NCI-H128 (cell line): ENCODE data around the gene FAM234A.
"Not testable (repeated sequence)": the region's sequence is repeated elsewhere in the genome, so short reads cannot be mapped to it uniquely, and the experiment has no call there.

ENCODE experiments used
- DNase-seq: peaks from one replicate; lab custom pipeline; 2025; ENCODE audit not compliant: unreplicated experiment; lab: John Stamatoyannopoulos, UW

FAM234A gene

DNA sequence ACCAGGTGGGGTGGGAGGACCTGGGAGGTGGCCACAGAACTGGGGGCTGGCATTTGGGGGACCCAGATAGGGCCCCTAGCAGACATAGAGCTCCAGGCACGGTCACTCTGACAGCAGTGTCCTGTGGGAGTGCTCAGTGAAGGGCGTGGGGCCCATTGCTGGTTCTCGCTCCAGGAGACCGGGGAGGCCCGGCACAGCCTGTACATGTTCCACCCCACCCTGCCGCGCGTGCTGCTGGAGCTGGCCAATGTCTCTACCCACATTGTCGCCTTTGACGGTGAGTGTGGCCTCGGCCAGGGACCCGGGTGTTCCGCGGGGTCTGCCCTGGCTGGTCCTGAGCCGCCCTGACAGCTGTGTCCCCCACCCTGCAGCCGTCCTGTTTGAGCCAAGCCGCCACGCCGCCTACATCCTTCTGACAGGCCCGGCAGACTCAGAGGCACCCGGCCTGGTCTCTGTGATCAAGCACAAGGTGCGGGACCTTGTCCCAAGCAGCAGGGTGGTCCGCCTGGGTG lies 29.9 kb downstream of the FAM234A start:
- no peak for DNase-seq

GRCh38 chr16:265002-265529 lies 30.4 kb downstream of the FAM234A start:
- no peak for DNase-seq

DNA sequence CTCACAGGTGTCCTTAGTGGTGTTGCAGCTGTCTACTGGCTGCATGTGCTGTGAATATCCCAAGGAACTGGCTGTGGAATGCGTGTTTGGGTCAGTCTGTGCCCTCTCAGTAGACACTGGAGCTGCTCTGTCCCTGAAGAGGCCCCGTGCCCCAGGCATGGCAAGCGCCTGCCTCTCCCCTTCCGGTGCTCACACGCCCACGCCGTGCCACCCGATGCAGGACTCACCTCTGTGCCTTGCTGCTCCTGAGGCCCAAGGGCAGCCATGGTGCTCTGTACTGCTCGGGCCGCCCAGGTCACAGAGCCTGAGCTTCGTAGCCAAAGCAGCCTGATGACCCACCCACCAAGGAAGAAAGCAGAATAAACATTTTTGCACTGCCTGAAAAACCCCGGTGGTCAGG lies 31.1 kb downstream of the FAM234A start:
- DNase-seq, result no peak

DNA sequence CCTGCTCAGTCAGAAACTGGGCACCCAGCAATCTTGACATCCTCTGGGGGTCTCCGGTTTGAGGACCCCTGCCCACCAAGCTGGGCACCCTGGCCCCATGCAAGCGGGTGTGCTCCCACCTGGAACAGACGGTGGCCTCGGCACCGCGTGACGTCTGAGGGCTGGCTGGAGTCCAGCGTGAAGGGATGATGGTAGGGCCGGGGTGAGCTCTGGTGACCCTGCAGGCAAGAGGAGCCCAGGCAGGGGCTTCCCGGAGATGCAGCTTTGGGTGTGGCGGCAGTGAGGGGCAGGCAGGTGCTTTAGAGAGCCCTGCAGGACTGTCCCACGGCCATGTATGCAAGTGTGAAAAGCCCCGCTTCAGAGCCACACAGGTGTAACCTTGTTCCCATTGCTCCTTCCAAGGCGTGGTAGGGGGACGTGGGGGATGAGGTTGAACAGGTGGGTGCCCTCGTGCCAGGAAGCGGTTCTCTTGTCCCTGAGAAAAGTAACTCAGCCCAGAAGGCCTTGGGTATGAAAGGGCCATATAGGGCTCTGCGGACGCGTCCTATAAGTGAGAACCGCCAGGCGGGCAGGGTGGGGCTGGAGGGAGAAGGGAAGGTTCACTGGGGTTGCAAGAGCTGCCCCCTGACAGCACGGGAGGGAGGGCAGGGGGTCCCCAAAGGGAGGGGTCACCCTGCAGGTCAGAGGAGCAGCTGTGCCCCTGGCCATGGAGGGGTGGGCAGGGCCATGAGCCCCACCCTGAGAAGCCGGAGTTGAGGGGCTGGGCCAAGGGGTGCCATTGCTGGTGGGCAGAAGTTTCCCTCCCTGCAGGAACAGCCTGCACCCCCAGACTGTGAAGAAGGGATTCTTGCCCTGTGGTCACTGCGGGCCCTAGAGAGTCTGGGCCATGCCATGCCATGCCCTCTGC lies 31.9 kb downstream of the FAM234A start:
- DNase-seq, result no peak

DNA sequence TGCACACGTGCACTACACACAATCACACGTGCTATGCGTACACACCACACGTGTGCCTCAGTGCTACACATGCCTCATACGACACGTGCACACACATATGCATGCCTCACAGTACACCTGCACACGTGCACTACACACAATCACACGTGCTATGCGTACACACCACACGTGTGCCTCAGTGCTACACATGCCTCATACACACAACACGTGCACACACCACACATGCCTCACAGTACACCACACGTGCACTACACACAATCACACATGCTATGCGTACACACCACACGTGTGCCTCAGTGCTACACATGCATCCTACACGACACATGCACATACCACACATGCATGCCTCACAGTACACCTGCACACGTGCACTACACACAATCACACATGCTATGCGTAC lies 32.9 kb downstream of the FAM234A start:
- not testable (repeated sequence) for DNase-seq

GRCh38 chr16:268141-269053 lies 33.8 kb downstream of the FAM234A start:
- DNase-seq, result no peak

- DNase-seq, result no peak
Observed at GRCh38 chr16:269061-269796, 34.6 kb downstream of the FAM234A start.

- no peak for DNase-seq
Observed at GRCh38 chr16:270381-271255, 36.0 kb downstream of the FAM234A start.

DNA sequence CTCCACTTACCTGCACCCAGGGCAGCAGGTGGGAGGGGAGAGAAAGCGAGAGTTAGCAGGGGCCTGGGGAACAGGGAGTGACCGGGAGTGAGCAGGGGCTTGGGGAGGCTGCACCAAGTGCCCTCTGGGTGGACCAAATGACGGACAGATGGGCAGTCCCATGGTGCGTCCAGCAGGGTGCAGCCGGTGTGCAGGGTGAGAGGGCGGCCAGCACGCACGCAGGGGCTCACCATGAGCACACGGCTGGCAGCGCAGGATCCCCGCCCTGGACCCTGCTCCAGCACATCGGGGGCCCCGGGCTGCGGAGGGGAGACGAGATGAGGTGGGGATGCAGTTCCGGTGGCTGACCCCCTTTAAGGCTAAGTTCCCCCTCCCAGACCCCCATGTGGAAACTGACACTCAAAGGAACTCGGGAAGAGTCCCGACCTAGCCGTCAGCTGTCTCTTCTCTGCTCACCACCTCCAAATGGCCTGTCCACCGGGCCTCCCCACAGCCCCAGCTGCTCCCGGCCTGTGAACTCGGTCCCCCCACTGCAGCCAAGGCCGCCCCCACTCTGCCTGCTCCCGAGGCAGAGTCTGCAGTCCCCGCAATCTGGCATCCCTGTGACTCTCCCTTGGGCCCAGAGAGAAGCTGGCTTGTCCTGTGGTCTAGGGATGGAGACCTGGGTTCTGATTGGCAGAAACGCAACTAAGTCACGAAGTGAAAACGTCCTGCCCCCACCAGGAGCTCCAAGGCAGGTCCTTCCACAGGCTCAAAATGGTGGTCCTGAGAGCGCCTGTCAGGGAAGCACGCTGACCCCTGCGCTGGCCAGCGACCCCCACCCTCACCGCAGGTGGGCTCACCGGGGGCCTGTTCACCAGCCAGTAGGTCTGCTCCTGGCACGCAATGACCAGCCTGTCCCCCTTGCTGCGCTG lies 38.3 kb downstream of the FAM234A start:
- DNase-seq, result no peak

DNA sequence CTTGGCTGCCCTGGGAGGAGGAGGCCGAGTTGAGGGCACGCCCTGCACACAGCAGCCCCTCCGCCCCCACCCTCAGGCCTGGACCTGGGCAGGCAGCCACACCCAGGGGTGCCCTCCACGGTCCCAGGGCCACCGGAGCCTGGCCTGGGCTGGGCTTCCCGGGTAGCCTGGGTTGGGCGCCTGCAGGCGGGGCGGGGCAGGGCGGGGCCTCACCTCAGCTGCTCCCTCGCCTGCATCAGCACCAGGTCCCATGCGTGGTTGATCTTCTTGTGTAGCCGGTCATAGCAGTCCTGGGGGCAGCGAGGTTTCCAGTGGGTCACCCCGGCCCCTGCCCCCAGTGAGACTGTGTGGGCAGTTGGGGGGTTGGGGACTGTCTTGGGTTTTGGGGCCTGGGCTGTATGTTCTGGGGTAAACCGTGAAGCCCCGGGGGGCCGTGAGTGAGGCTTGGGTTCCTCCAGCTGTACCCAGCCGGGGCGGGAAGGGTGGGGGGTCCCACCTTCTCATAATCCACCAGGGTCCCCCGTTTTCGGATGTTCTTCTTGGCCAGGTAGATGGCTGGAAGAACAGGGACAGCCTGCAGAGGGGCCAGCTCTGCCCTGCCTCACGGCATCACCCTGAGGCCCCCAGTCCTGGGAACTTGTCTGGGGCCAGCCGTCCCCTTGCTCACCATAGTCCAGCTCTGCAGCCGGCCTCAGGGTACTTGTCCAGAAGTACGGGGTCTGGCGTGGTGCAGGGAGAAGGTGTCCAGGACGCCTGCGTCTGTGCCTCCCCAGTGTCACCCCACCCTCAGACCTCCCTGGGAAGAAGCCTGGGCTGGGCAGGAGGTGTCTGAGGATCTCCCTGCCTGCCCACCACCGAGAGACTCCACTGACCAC lies 39.2 kb downstream of the FAM234A start:
- DNase-seq, result no peak

- no peak for DNase-seq
Observed at GRCh38 chr16:275041-275641, 40.5 kb downstream of the FAM234A start.

DNA sequence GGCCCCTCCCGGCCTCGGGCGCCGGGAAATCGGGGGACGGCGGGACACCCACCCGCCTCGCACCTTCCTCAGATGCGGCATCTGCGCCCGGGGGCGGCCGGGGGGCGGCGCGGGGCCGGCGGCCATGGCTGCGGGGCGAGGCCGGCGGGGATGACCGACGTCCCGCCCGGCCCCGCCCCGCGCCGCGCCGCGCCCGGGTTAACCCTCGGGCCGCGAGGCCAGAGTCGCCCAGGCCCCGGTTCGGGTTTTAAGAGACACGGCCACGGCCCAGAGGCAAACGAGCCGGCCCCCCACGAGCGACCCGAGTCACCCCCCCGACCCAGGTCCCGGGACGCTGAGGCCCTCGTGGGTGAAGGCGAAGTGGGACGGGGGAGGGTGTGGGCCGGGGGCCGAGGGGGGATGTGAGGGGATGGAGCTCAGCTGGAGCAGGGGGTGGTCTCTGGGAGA lies 41.2 kb downstream of the FAM234A start, which contains the start of gene RGS11:
Gene RGS11, minus strand, starts transcription at position 159 of the 447 bp plus-strand sequence. Its CDS starts 33 bp downstream, at position 126.
- no peak for DNase-seq

GRCh38 chr16:276426-277077 lies 41.9 kb downstream of the FAM234A start:
- DNase-seq, result no peak

- no peak for DNase-seq
Observed at GRCh38 chr16:278863-279366, 44.3 kb downstream of the FAM234A start.

GRCh38 chr16:279531-279930 lies 44.9 kb downstream of the FAM234A start:
- no peak for DNase-seq

GRCh38 chr16:280005-280460 lies 45.4 kb downstream of the FAM234A start:
- DNase-seq, result no peak
